H1 (cell line): Measurements from ENCODE around the gene ZNF611.
"Not testable (repeated sequence)": the region's sequence is repeated elsewhere in the genome, so short reads cannot be mapped to it uniquely, and the experiment has no call there.

Source experiments
- ATF2 ChIP-seq: IDR thresholded peaks from 2 replicates; pipeline ENCODE4 v1.6.1; 2012; ENCODE audit warnings: low read length, inconsistent platforms
- BACH1 ChIP-seq: IDR thresholded peaks from 2 replicates; pipeline ENCODE4 v1.6.1; 2012; ENCODE audit warnings: low read length, improper control_type of control experiment
- CHD1 ChIP-seq: IDR thresholded peaks from 2 replicates; pipeline ENCODE4 v1.6.1; 2012; ENCODE audit warnings: low read depth, low read length, improper control_type of control experiment
- EZH2 ChIP-seq: fragments of 200-600 bp; sonication (generic); IDR thresholded peaks from 2 replicates; pipeline ENCODE4 v1.7.1; 2012; ENCODE audit warnings: low read depth, mild to moderate bottlenecking, moderate library complexity, low read length, inconsistent platforms; ENCODE audit not compliant: severe bottlenecking
- JUND ChIP-seq: IDR thresholded peaks from 2 replicates; pipeline ENCODE4 v1.6.1; 2011; ENCODE audit warnings: mild to moderate bottlenecking, improper control_type of control experiment, low read length
- RAD21 ChIP-seq, 2 experiments: IDR thresholded peaks in 1 of 2; conservative IDR thresholded peaks in 1 of 2; 2 replicates each; pipeline ENCODE4 v1.6.1; 2011; ENCODE audit warnings: low read depth in 2 of 2, low read length in 2 of 2, improper control_type of control experiment in 1 of 2, inconsistent platforms in 1 of 2, mild to moderate bottlenecking in 1 of 2, moderate library complexity in 1 of 2
- TF ChIP-seq, protein P1 (sequence below), 3 experiments: IDR thresholded peaks; 1 replicate in 2 of 3; 2 replicates in 1 of 3; pipeline versions ENCODE4 v1.5.1 to v1.6.1; 2011; ENCODE audit warnings: low read length in 3 of 3, mild to moderate bottlenecking in 3 of 3, inconsistent platforms in 2 of 3, low read depth in 1 of 3, moderate library complexity in 1 of 3; ENCODE audit not compliant: insufficient read depth in 1 of 3; ENCODE audit errors: control extremely low read depth in 1 of 3
- TF ChIP-seq, protein P2 (sequence below): fragments of 300-600 bp; sonication (generic); IDR thresholded peaks from 2 replicates; pipeline ENCODE4 v1.7.1; 2012; ENCODE audit warnings: low read length, moderate library complexity, mild to moderate bottlenecking, inconsistent platforms; ENCODE audit not compliant: insufficient replicate concordance

DNA sequence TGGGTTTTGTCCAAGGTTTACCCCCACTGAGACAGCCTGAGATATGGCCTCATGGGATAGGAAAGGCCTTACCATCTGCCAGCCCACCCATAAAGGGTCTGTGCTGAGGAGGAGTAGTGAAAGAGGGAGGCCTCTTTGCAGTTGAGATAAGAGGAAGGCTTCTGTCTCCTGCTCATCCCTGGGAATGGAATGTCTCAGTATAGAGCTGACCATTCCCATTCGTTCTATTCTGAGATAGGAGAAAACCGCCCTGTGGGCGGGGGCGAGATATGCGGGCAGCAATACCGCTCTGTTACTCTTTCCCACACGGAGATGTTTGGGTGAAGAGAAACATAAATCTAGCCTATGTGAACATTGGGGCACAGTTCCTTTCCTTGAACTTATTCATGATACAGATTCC is 6.5 kb upstream of the ZNF611 start:
- TF ChIP-seq, protein P1, sequence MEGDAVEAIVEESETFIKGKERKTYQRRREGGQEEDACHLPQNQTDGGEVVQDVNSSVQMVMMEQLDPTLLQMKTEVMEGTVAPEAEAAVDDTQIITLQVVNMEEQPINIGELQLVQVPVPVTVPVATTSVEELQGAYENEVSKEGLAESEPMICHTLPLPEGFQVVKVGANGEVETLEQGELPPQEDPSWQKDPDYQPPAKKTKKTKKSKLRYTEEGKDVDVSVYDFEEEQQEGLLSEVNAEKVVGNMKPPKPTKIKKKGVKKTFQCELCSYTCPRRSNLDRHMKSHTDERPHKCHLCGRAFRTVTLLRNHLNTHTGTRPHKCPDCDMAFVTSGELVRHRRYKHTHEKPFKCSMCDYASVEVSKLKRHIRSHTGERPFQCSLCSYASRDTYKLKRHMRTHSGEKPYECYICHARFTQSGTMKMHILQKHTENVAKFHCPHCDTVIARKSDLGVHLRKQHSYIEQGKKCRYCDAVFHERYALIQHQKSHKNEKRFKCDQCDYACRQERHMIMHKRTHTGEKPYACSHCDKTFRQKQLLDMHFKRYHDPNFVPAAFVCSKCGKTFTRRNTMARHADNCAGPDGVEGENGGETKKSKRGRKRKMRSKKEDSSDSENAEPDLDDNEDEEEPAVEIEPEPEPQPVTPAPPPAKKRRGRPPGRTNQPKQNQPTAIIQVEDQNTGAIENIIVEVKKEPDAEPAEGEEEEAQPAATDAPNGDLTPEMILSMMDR (IDR thresholded peaks at IDR 0.05; ENCODE audit: control extremely low read depth in 1 of 3, insufficient read depth in 1 of 3, low read depth in 1 of 3, low read length in 3 of 3): not testable (repeated sequence)
- TF ChIP-seq JUND; CHD1; ATF2; BACH1; RAD21 (IDR thresholded peaks at IDR 0.05 in 1 of 2, conservative IDR thresholded peaks at IDR 0.05 in 1 of 2; ENCODE audit: low read depth in 2 of 2, low read length in 2 of 2); EZH2: not testable (repeated sequence)
- TF ChIP-seq, protein P2, sequence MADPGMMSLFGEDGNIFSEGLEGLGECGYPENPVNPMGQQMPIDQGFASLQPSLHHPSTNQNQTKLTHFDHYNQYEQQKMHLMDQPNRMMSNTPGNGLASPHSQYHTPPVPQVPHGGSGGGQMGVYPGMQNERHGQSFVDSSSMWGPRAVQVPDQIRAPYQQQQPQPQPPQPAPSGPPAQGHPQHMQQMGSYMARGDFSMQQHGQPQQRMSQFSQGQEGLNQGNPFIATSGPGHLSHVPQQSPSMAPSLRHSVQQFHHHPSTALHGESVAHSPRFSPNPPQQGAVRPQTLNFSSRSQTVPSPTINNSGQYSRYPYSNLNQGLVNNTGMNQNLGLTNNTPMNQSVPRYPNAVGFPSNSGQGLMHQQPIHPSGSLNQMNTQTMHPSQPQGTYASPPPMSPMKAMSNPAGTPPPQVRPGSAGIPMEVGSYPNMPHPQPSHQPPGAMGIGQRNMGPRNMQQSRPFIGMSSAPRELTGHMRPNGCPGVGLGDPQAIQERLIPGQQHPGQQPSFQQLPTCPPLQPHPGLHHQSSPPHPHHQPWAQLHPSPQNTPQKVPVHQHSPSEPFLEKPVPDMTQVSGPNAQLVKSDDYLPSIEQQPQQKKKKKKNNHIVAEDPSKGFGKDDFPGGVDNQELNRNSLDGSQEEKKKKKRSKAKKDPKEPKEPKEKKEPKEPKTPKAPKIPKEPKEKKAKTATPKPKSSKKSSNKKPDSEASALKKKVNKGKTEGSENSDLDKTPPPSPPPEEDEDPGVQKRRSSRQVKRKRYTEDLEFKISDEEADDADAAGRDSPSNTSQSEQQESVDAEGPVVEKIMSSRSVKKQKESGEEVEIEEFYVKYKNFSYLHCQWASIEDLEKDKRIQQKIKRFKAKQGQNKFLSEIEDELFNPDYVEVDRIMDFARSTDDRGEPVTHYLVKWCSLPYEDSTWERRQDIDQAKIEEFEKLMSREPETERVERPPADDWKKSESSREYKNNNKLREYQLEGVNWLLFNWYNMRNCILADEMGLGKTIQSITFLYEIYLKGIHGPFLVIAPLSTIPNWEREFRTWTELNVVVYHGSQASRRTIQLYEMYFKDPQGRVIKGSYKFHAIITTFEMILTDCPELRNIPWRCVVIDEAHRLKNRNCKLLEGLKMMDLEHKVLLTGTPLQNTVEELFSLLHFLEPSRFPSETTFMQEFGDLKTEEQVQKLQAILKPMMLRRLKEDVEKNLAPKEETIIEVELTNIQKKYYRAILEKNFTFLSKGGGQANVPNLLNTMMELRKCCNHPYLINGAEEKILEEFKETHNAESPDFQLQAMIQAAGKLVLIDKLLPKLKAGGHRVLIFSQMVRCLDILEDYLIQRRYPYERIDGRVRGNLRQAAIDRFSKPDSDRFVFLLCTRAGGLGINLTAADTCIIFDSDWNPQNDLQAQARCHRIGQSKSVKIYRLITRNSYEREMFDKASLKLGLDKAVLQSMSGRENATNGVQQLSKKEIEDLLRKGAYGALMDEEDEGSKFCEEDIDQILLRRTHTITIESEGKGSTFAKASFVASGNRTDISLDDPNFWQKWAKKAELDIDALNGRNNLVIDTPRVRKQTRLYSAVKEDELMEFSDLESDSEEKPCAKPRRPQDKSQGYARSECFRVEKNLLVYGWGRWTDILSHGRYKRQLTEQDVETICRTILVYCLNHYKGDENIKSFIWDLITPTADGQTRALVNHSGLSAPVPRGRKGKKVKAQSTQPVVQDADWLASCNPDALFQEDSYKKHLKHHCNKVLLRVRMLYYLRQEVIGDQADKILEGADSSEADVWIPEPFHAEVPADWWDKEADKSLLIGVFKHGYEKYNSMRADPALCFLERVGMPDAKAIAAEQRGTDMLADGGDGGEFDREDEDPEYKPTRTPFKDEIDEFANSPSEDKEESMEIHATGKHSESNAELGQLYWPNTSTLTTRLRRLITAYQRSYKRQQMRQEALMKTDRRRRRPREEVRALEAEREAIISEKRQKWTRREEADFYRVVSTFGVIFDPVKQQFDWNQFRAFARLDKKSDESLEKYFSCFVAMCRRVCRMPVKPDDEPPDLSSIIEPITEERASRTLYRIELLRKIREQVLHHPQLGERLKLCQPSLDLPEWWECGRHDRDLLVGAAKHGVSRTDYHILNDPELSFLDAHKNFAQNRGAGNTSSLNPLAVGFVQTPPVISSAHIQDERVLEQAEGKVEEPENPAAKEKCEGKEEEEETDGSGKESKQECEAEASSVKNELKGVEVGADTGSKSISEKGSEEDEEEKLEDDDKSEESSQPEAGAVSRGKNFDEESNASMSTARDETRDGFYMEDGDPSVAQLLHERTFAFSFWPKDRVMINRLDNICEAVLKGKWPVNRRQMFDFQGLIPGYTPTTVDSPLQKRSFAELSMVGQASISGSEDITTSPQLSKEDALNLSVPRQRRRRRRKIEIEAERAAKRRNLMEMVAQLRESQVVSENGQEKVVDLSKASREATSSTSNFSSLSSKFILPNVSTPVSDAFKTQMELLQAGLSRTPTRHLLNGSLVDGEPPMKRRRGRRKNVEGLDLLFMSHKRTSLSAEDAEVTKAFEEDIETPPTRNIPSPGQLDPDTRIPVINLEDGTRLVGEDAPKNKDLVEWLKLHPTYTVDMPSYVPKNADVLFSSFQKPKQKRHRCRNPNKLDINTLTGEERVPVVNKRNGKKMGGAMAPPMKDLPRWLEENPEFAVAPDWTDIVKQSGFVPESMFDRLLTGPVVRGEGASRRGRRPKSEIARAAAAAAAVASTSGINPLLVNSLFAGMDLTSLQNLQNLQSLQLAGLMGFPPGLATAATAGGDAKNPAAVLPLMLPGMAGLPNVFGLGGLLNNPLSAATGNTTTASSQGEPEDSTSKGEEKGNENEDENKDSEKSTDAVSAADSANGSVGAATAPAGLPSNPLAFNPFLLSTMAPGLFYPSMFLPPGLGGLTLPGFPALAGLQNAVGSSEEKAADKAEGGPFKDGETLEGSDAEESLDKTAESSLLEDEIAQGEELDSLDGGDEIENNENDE: not testable (repeated sequence)
